Nephron progenitor cell (in vitro differentiated cells): ENCODE data around the gene CD7.

Source experiments
- DNase-seq: peaks from one replicate; pipeline ENCODE4 v3.0.0; 2021
- H3K27ac Mint-ChIP-seq: 2 replicates; pipeline ENCODE4 v1.8.0; 2021; ENCODE audit warnings: mild to moderate bottlenecking, moderate library complexity, mixed read lengths
- H3K27me3 Mint-ChIP-seq: 2 replicates; pipeline ENCODE4 v1.8.0; 2021; ENCODE audit warnings: mild to moderate bottlenecking, low read depth, mixed read lengths; ENCODE audit not compliant: poor library complexity
- H3K36me3 Mint-ChIP-seq: 2 replicates; pipeline ENCODE4 v1.8.0; 2021; ENCODE audit warnings: low read depth, mixed read lengths
- H3K4me1 Mint-ChIP-seq: 2 replicates; pipeline ENCODE4 v1.8.0; 2021; ENCODE audit warnings: mixed read lengths
- H3K4me3 Mint-ChIP-seq: 2 replicates; pipeline ENCODE4 v1.8.0; 2021; ENCODE audit warnings: mild to moderate bottlenecking, moderate library complexity, mixed read lengths
- H3K9me3 Mint-ChIP-seq: 2 replicates; pipeline ENCODE4 v1.8.0; 2021; ENCODE audit warnings: mild to moderate bottlenecking, moderate library complexity, mixed read lengths
- TF ChIP-seq, protein P1 (sequence below): fragments of 200-600 bp; sonication (generic); IDR thresholded peaks from 2 replicates; pipeline ENCODE4 v1.5.0; 2021; ENCODE audit warnings: antibody characterized with exemption

CD7 gene

DNA sequence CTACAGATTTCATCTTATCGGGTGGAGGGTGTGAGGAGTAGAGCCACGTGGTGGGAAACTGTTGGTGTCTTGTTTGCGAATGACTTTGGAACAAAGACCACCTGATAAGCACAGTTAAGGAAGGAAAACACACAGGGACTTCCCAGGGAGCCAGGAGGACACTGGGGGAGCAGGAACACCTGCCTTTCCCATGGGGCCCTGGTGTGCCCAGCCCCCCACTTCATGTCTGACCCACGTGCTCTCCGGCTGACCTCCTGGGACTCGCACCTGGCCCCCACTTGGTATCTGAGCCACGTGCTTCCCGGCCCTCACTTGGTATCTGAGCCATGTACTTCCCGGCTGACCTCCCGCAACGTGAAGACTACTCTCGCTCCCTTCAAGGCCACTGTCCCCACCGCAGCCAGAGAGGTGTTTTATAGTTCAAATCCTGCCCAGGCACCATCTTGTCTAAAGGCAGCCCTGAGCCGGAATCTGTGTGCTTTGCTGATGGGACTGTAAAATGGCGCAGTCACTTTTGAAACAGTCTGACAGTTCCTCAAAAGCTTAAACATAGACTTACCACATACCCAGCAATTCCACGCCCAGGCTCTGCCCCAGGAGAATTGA is 38.5 kb downstream of the CD7 start:
- H3K4me3 Mint-ChIP-seq, result no peak overlapping the region
- no peak overlapping the region for H3K27ac Mint-ChIP-seq

DNA sequence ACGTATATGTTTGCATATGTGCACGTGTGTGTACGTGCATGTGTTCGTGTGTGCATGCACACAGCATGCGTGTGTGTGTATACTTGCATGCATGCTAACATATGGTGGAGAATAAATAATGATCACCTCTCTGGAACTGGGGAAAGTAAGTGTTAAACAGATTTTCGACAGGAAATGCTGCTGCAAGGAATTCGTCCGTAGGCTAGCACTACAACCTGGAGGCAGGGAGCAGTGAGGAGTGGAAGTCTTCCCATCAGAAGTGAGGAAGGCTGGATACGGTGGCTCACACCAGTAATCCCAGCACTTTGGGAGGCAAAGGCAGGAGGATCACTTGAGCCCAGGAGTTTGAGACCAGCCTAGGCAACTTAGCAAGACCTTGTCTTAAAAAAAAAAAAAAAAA is 39.1 kb downstream of the CD7 start:
- no peak for DNase-seq
- Mint-ChIP-seq H3K27me3 (peaks cover 3% of the 10 kb centered on the region), H3K36me3 (peaks cover 25% of the 10 kb centered on the region), H3K4me3 (no peak overlapping the region), H3K4me1 (peaks cover 65% of the 10 kb centered on the region), H3K27ac (no peak overlapping the region), H3K9me3 (peaks cover 7% of the 10 kb centered on the region)
- TF ChIP-seq, protein P1, sequence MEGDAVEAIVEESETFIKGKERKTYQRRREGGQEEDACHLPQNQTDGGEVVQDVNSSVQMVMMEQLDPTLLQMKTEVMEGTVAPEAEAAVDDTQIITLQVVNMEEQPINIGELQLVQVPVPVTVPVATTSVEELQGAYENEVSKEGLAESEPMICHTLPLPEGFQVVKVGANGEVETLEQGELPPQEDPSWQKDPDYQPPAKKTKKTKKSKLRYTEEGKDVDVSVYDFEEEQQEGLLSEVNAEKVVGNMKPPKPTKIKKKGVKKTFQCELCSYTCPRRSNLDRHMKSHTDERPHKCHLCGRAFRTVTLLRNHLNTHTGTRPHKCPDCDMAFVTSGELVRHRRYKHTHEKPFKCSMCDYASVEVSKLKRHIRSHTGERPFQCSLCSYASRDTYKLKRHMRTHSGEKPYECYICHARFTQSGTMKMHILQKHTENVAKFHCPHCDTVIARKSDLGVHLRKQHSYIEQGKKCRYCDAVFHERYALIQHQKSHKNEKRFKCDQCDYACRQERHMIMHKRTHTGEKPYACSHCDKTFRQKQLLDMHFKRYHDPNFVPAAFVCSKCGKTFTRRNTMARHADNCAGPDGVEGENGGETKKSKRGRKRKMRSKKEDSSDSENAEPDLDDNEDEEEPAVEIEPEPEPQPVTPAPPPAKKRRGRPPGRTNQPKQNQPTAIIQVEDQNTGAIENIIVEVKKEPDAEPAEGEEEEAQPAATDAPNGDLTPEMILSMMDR, result no peak

More for the DNA sequence above, 38.5 kb downstream of the CD7 start:
- H3K36me3 Mint-ChIP-seq, result peaks cover 25% of the 10 kb centered on the region
- TF ChIP-seq, protein P1, result no peak
- no peak for DNase-seq
- H3K27me3 Mint-ChIP-seq, result peaks cover 3% of the 10 kb centered on the region
- H3K9me3 Mint-ChIP-seq, result peaks cover 7% of the 10 kb centered on the region
- peaks cover 71% of the 10 kb centered on the region for H3K4me1 Mint-ChIP-seq

DNA sequence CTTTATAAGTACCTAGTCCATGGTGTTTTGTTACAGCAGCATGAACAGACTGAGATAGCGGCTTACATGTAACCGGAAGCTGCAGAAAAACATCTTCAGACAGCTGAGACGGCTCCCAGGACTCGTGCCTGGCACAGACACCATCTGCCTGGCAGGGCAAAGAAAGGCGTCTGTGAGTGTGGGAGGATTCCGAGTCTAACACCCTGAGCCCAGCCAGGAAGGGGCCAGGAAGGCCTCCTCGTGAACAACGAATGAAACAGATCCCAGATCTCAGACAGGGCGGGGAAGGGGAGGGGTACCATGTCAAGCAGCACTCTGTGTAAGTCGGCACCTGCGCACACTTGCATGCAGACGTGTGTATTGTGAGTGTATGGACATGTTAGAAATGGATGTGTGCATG is 39.6 kb downstream of the CD7 start:
- TF ChIP-seq, protein P1, result no peak
- no peak for DNase-seq
- peak overlapping the region; percentile 45 for H3K27ac Mint-ChIP-seq
- H3K27me3 Mint-ChIP-seq, result peaks cover 3% of the 10 kb centered on the region
- peaks cover 25% of the 10 kb centered on the region for H3K36me3 Mint-ChIP-seq
- peaks cover 7% of the 10 kb centered on the region for H3K9me3 Mint-ChIP-seq
- H3K4me1 Mint-ChIP-seq, result peaks cover 65% of the 10 kb centered on the region
- peak overlapping the region; percentile 49 for H3K4me3 Mint-ChIP-seq

DNA sequence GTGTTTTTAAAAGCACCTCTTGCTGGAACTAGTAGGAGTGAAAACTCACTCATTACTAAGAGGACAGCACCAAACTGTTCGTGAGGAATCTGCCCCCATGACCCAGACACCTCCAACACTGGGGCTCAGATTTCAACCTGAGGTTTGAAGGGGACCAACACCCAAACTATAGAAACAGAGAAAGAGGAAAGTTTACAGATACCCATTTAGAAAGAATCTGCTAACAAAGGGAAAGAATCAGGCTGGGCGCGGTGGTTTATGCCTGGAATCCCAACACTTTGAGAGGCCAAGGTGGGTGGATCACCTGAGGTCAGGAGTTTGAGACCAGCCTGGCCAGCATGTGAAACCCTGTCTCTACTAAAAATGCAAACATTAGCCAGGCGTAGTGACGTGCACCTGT is 40.5 kb downstream of the CD7 start:
- no peak for DNase-seq
- Mint-ChIP-seq H3K27ac (peak overlapping the region; percentile 64), H3K9me3 (peaks cover 7% of the 10 kb centered on the region)

DNA sequence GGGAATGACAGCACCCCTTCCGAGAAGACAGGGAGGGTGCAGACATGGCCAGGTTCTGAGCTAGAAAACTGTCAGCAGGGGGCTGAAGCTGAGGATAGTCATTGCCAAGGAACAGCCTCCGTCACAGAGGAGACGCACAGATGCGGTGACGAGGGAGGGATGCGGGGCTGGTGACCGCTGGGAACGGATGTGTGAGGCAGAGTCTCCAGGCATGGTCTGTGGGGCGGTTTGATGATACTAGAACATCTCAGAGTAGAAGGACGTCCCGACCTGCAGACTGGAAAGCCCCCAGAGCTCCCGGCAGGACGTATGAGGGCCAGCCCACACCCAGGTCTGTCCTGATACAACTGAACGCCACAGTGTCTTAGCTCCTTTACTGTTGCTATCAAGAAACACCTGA is 42.1 kb downstream of the CD7 start:
- TF ChIP-seq, protein P1, result no peak
- H3K27me3 Mint-ChIP-seq, result no peaks in the 10 kb centered on the region
- peak overlapping the region; percentile 29 for H3K27ac Mint-ChIP-seq
- H3K4me3 Mint-ChIP-seq, result no peak overlapping the region
- H3K9me3 Mint-ChIP-seq, result peaks cover 7% of the 10 kb centered on the region
- no peak for DNase-seq
- peaks cover 48% of the 10 kb centered on the region for H3K36me3 Mint-ChIP-seq
- H3K4me1 Mint-ChIP-seq, result peaks cover 76% of the 10 kb centered on the region

More for the DNA sequence above, 40.5 kb downstream of the CD7 start:
- Mint-ChIP-seq H3K36me3 (peaks cover 32% of the 10 kb centered on the region), H3K4me3 (peak overlapping the region; percentile 43), H3K4me1 (peaks cover 73% of the 10 kb centered on the region), H3K27me3 (peaks cover 3% of the 10 kb centered on the region)
- TF ChIP-seq, protein P1, result no peak
